Duodenal mucosa (tissue), 2 donors: ENCODE results near the gene PGM2.
"Not testable (repeated sequence)": the region's sequence is repeated elsewhere in the genome, so short reads cannot be mapped to it uniquely, and the experiment has no call there.

ENCODE experiments used
- H3K27ac ChIP-seq: one replicate; pipeline ENCODE4 v1.7.0; 2013; ENCODE audit warnings: low read depth, low read length
- H3K27me3 ChIP-seq, 2 donors: one replicate each; pipeline ENCODE4 v1.7.0; 2013; ENCODE audit warnings: low read length in 2 of 2, control low read depth in 1 of 2; ENCODE audit not compliant: insufficient read depth in 2 of 2, control insufficient read depth in 1 of 2
- H3K36me3 ChIP-seq, 2 donors: one replicate each; pipeline ENCODE4 v1.7.0; 2013; ENCODE audit warnings: low read length in 2 of 2, control low read depth in 1 of 2; ENCODE audit not compliant: insufficient read depth in 2 of 2, control insufficient read depth in 1 of 2
- H3K4me1 ChIP-seq, 2 donors: one replicate each; pipeline ENCODE4 v1.7.0; 2013; ENCODE audit warnings: low read length in 2 of 2, control low read depth in 1 of 2; ENCODE audit not compliant: insufficient read depth in 2 of 2, control insufficient read depth in 1 of 2
- H3K4me3 ChIP-seq, 2 donors: one replicate each; pipeline ENCODE4 v1.7.0; 2013; ENCODE audit warnings: low read length in 2 of 2, low read depth in 1 of 2
- H3K9ac ChIP-seq, 2 donors: one replicate each; pipeline ENCODE4 v1.7.0; 2013; ENCODE audit warnings: low read length in 2 of 2, low read depth in 1 of 2
- H3K9me3 ChIP-seq, 2 donors: one replicate each; pipeline ENCODE4 v1.7.0; 2013; ENCODE audit warnings: low read length in 2 of 2, control low read depth in 1 of 2; ENCODE audit not compliant: control insufficient read depth in 1 of 2

PGM2 gene

DNA sequence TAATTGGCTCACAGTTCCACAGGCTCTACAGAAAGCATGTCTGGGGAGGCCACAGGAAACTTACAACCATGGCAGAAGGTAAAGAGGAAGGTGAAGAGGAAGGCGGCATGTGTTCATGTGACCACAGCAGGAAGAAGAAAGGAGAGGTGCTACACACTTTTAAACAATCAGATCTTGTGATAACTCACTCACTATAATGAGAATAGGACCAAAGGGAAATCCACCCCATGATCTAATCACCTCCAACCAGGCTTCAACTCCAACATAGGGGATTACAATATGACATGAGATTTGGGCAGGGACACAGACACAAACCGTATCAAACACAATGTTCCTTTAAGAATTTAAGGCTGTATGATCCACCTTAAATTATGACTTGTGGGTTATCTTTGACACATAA lies 10.5 kb upstream of the PGM2 start:
- H3K36me3 ChIP-seq: no peaks in the 10 kb centered on the region
- H3K27me3 ChIP-seq: no peaks in the 10 kb centered on the region
- no peak overlapping the region for H3K4me3 ChIP-seq
- no peak overlapping the region for H3K9ac ChIP-seq
- H3K4me1 ChIP-seq: peaks cover 0 to 4% of the 10 kb centered on the region in 2 donors
- no peak overlapping the region for H3K27ac ChIP-seq
- no peaks in the 10 kb centered on the region for H3K9me3 ChIP-seq

GRCh38 chr4:37816719-37817118 lies 9.8 kb upstream of the PGM2 start:
- Histone ChIP-seq H3K9me3 (no peaks in the 10 kb centered on the region), H3K9ac (no peak overlapping the region), H3K4me3 (no peak overlapping the region), H3K27me3 (no peaks in the 10 kb centered on the region), H3K36me3 (no peaks in the 10 kb centered on the region), H3K4me1 (peaks cover 0 to 4% of the 10 kb centered on the region in 2 donors), H3K27ac (no peak overlapping the region)

- no peaks in the 10 kb centered on the region for H3K36me3 ChIP-seq
- H3K4me1 ChIP-seq: peaks cover 0 to 4% of the 10 kb centered on the region in 2 donors
- no peaks in the 10 kb centered on the region for H3K27me3 ChIP-seq
- no peak overlapping the region for H3K9ac ChIP-seq
- no peaks in the 10 kb centered on the region for H3K9me3 ChIP-seq
- H3K4me3 ChIP-seq: no peak overlapping the region
- H3K27ac ChIP-seq: no peak overlapping the region
Measured at GRCh38 chr4:37818752-37819151, 7.7 kb upstream of the PGM2 start.

- H3K36me3 ChIP-seq, H3K27ac ChIP-seq, H3K9me3 ChIP-seq, H3K4me3 ChIP-seq, H3K4me1 ChIP-seq, H3K27me3 ChIP-seq, H3K9ac ChIP-seq: not testable (repeated sequence)
Measured at GRCh38 chr4:37820458-37820857, 6.0 kb upstream of the PGM2 start.

- Histone ChIP-seq H3K27me3 (no peaks in the 10 kb centered on the region), H3K4me1 (peaks cover 5 to 8% of the 10 kb centered on the region in 2 donors), H3K36me3 (no peaks in the 10 kb centered on the region), H3K4me3 (no peak overlapping the region), H3K9ac (no peak overlapping the region), H3K27ac (no peak overlapping the region), H3K9me3 (no peaks in the 10 kb centered on the region)
Measured at GRCh38 chr4:37821953-37822605, 4.4 kb upstream of the PGM2 start.

GRCh38 chr4:37825501-37825900 lies 985 bp upstream of the PGM2 start:
- peak overlapping the region; percentile 91 to 96 for H3K4me3 ChIP-seq
- not testable (repeated sequence) for H3K9me3 ChIP-seq, H3K27me3 ChIP-seq, H3K27ac ChIP-seq, H3K36me3 ChIP-seq
- peaks cover 22% of the 10 kb centered on the region in 2 donors for H3K4me1 ChIP-seq
- peak overlapping the region; percentile 87 to 95 for H3K9ac ChIP-seq

- Histone ChIP-seq H3K27ac (peak overlapping the region; percentile 79), H3K9me3 (no peaks in the 10 kb centered on the region), H3K9ac (peak overlapping the region; percentile 87 to 95), H3K27me3 (no peaks in the 10 kb centered on the region), H3K4me1 (peaks cover 22% of the 10 kb centered on the region in 2 donors), H3K4me3 (peak overlapping the region; percentile 91 to 96), H3K36me3 (peaks cover 4 to 10% of the 10 kb centered on the region in 2 donors)
Measured at GRCh38 chr4:37825968-37826294, 555 bp upstream of the PGM2 start.

- Histone ChIP-seq H3K9ac (peak overlapping the region; percentile 87 to 95), H3K4me1 (peaks cover 22% of the 10 kb centered on the region in 2 donors), H3K4me3 (peak overlapping the region; percentile 91 to 96), H3K9me3 (no peaks in the 10 kb centered on the region), H3K27me3 (no peaks in the 10 kb centered on the region), H3K36me3 (peaks cover 4 to 19% of the 10 kb centered on the region in 2 donors), H3K27ac (no peak overlapping the region)
Measured at GRCh38 chr4:37827030-37827685, 672 bp downstream of the PGM2 start.

DNA sequence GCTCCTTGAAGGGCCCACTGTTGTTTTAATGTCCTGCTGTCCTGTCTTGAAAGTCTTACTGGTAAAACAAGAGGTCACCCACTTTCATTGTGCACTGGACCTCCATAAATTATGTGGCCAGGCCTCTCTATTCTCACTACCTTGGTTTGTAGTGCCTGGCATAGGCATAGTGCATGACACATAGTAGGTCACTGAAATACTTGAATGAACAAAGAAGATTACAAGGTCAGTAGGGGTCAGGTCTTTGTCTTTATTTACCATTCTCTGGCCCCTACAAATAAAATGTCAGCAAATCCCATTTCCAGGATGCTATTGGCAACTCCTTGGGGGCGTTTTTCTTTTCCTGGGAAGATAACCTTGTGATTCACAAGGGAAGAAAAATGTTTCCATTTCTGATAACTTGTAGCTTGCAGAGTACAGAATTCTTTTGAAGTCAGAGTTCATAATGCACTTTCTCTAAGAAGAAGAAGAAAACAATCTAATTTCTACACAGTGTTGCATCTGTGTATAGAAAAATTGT lies 1.4 kb downstream of the PGM2 start:
- peak overlapping the region in 1 of 2 donors; percentile 87 for H3K9ac ChIP-seq
- no peaks in the 10 kb centered on the region for H3K27me3 ChIP-seq
- no peaks in the 10 kb centered on the region for H3K9me3 ChIP-seq
- no peak overlapping the region for H3K27ac ChIP-seq
- H3K4me1 ChIP-seq: peaks cover 22% of the 10 kb centered on the region in 2 donors
- H3K4me3 ChIP-seq: peak overlapping the region; percentile 91 to 96
- H3K36me3 ChIP-seq: peaks cover 4 to 22% of the 10 kb centered on the region in 2 donors

GRCh38 chr4:37828843-37829242 lies 2.4 kb downstream of the PGM2 start:
- Histone ChIP-seq H3K27ac (no peak overlapping the region), H3K4me3 (no peak overlapping the region), H3K9ac (no peak overlapping the region), H3K27me3 (no peaks in the 10 kb centered on the region), H3K9me3 (no peaks in the 10 kb centered on the region), H3K36me3 (peaks cover 4 to 26% of the 10 kb centered on the region in 2 donors), H3K4me1 (peaks cover 22% of the 10 kb centered on the region in 2 donors)
